WTC11 (cell line): Measurements from ENCODE around the gene SYTL1. TPM values are rescaled to one million over a fixed set of nuclear protein-coding genes. Genes with fewer than 3 reads are reported as not detected.

Source experiments
- ATAC-seq: fragments of 200-7000 bp; cut with Tn5 transposase; 2 replicates; pipeline ENCODE4 v1.10.0; 2021; ENCODE audit warnings: mild to moderate bottlenecking, moderate library complexity
- CTCF ChIA-PET: fragments of 300-600 bp; sonication (Branson Sonifier 250); formaldehyde crosslinking; loops from one replicate; lab custom pipeline; 2021; ENCODE audit warnings: antibody characterized with exemption; lab: Charles Lee
- POLR2A ChIA-PET: fragments of 350-600 bp; sonication (Branson Sonifier 250); formaldehyde crosslinking; loops from one replicate; lab custom pipeline; 2021; ENCODE audit warnings: antibody characterized with exemption; lab: Charles Lee
- DNase-seq: peaks from one replicate; pipeline ENCODE4 v3.0.0; 2021; ENCODE audit warnings: low spot score
- H3K27ac Mint-ChIP-seq: 2 replicates; pipeline ENCODE4 v1.8.0; 2021; ENCODE audit warnings: mixed read lengths
- H3K27me3 Mint-ChIP-seq: 2 replicates; pipeline ENCODE4 v1.8.0; 2021; ENCODE audit warnings: low read depth, mild to moderate bottlenecking, moderate library complexity, mixed read lengths
- H3K36me3 Mint-ChIP-seq: 2 replicates; pipeline ENCODE4 v1.8.0; 2021; ENCODE audit warnings: mixed read lengths
- H3K4me1 Mint-ChIP-seq: 2 replicates; pipeline ENCODE4 v1.8.0; 2022; ENCODE audit warnings: mixed read lengths
- H3K4me3 Mint-ChIP-seq: 2 replicates; pipeline ENCODE4 v1.8.0; 2021; ENCODE audit warnings: mild to moderate bottlenecking, moderate library complexity, mixed read lengths
- H3K9me3 Mint-ChIP-seq: 2 replicates; pipeline ENCODE4 v1.8.0; 2021; ENCODE audit warnings: mixed read lengths
- ARID4B ChIP-seq: sonication (generic); formaldehyde crosslinking; IDR thresholded peaks from 2 replicates; pipeline ENCODE4 v1.8.0; 2023; ENCODE audit warnings: missing genetic modification reagents, mild to moderate bottlenecking, borderline replicate concordance
- CBFB ChIP-seq: sonication (generic); formaldehyde crosslinking; IDR thresholded peaks from 2 replicates; pipeline ENCODE4 v1.8.1; 2022; ENCODE audit warnings: mild to moderate bottlenecking, low read depth, missing genetic modification reagents
- E2F4 ChIP-seq: sonication (generic); formaldehyde crosslinking; IDR thresholded peaks from 2 replicates; pipeline ENCODE4 v1.8.1; 2022; ENCODE audit warnings: low read depth, mild to moderate bottlenecking, moderate library complexity, missing genetic modification reagents, borderline replicate concordance
- ESRRA ChIP-seq: sonication (generic); formaldehyde crosslinking; IDR thresholded peaks from 2 replicates; pipeline ENCODE4 v1.8.1; 2022; ENCODE audit warnings: mild to moderate bottlenecking, missing genetic modification reagents, borderline replicate concordance
- KAT7 ChIP-seq: sonication (generic); formaldehyde crosslinking; IDR thresholded peaks from 2 replicates; pipeline ENCODE4 v1.8.1; 2023; ENCODE audit warnings: missing genetic modification reagents, mild to moderate bottlenecking, borderline replicate concordance
- NR2C2 ChIP-seq: sonication (generic); formaldehyde crosslinking; IDR thresholded peaks from 2 replicates; pipeline ENCODE4 v1.8.0; 2022; ENCODE audit warnings: mild to moderate bottlenecking, missing genetic modification reagents
- RORB ChIP-seq: fragments of 250-450 bp; sonication (Bioruptor Pico); IDR thresholded peaks from 2 replicates; pipeline ENCODE4 v1.9.0; 2021; ENCODE audit warnings: mild to moderate bottlenecking
- TCF7 ChIP-seq: sonication (generic); formaldehyde crosslinking; IDR thresholded peaks from 2 replicates; pipeline ENCODE4 v1.8.0; 2022; ENCODE audit warnings: mild to moderate bottlenecking, low read depth, missing genetic modification reagents, moderate library complexity
- ZNF121 ChIP-seq: sonication (generic); formaldehyde crosslinking; IDR thresholded peaks from 2 replicates; pipeline ENCODE4 v1.8.0; 2023; ENCODE audit warnings: missing genetic modification reagents
- ZNF281 ChIP-seq: sonication (generic); formaldehyde crosslinking; IDR thresholded peaks from 2 replicates; pipeline ENCODE4 v1.8.0; 2023; ENCODE audit warnings: mild to moderate bottlenecking, missing genetic modification reagents
- total RNA-seq: library from RNA; stranded (reverse); gene quantifications from 3 replicates; pipeline ENCODE4 v1.2.3, GENCODE V29; 2021

The SYTL1 gene
- total RNA-seq, 1 experiment from 2014 or later = 18.0 TPM

GRCh38 chr1:27343639-27344025 lies 1.8 kb downstream of the SYTL1 start:
- H3K4me1 Mint-ChIP-seq = peaks cover 45% of the 10 kb centered on the region
- peaks cover 9% of the 10 kb centered on the region; the same call in 1 of the 2 replicates for H3K36me3 Mint-ChIP-seq
- ATAC-seq = no peak
- H3K4me3 Mint-ChIP-seq = peak overlapping the region; percentile 29; the same call in 1 of the 2 replicates
- TF ChIP-seq ESRRA (no peak), RORB (CRISPR knock-in tag) (no peak)
- no peaks in the 10 kb centered on the region for H3K9me3 Mint-ChIP-seq
- peaks cover 2% of the 10 kb centered on the region; the same call in 1 of the 2 replicates for H3K27me3 Mint-ChIP-seq
- ChIA-PET POLR2A (interaction anchor here (0.9 kb wide), 1 partner anchor 43 kb away, joined by 3 read pairs; no protein-coding TSS in a partner anchor), CTCF (interaction anchor here (1.2 to 4.5 kb wide), 5 partner anchors 14 to 53 kb away, joined by 4 to 36 read pairs (median 4); no protein-coding TSS in a partner anchor)
- DNase-seq = no peak
- peak overlapping the region; percentile 68; the same call in 1 of the 2 replicates for H3K27ac Mint-ChIP-seq

GRCh38 chr1:27345272-27345671 lies 3.5 kb downstream of the SYTL1 start:
- Mint-ChIP-seq H3K36me3 (peaks cover 9% of the 10 kb centered on the region; the same call in 1 of the 2 replicates), H3K4me1 (peaks cover 40% of the 10 kb centered on the region), H3K27ac (no peak overlapping the region), H3K9me3 (no peaks in the 10 kb centered on the region), H3K4me3 (no peak overlapping the region), H3K27me3 (peaks cover 7% of the 10 kb centered on the region)
- CTCF ChIA-PET = interaction anchor here (1.1 to 3.3 kb wide), 4 partner anchors 12 to 44 kb away, joined by 4 to 13 read pairs (median 6); no protein-coding TSS in a partner anchor
- no peak for TF ChIP-seq KAT7 (CRISPR knock-in tag)
- no peak for TF ChIP-seq ZNF281
- no peak for TF ChIP-seq TCF7 (CRISPR knock-in tag)
- no peak for TF ChIP-seq CBFB (CRISPR knock-in tag)
- no peak for TF ChIP-seq ARID4B (CRISPR knock-in tag)
- no peak for TF ChIP-seq NR2C2 (CRISPR knock-in tag)
- POLR2A ChIA-PET = interaction anchor here (1.0 to 1.1 kb wide), 2 partner anchors 12 to 13 kb away, joined by 3 read pairs; no protein-coding TSS in a partner anchor
- DNase-seq = no peak
- ATAC-seq = no peak

- POLR2A ChIA-PET = no interaction called here
- Mint-ChIP-seq H3K4me1 (peaks cover 35% of the 10 kb centered on the region), H3K27me3 (peaks cover 12% of the 10 kb centered on the region), H3K27ac (no peak overlapping the region), H3K9me3 (no peaks in the 10 kb centered on the region), H3K36me3 (peaks cover 9% of the 10 kb centered on the region; the same call in 1 of the 2 replicates), H3K4me3 (no peak overlapping the region)
- CTCF ChIA-PET = interaction anchor here (1.0 to 3.3 kb wide), 3 partner anchors 11 to 50 kb away, joined by 4 to 13 read pairs (median 5); no protein-coding TSS in a partner anchor
- ATAC-seq (no peak), DNase-seq (no peak)
- TF ChIP-seq ZNF121 (CRISPR knock-in tag) = peak; percentile 74; the same call in 1 of the 2 replicates
- no peak for TF ChIP-seq E2F4 (CRISPR knock-in tag)
Measured at GRCh38 chr1:27346357-27346756, 4.5 kb downstream of the SYTL1 start.
